Activated naive CD8-positive, alpha-beta T cell treated with anti-CD3 and anti-CD28 coated beads, Interleukin-2, amount 10 ng/mL, durations not matched to agents 7 days and 5 days (primary cell): ENCODE results near the gene C9orf153. TPM values are rescaled to one million over a fixed set of nuclear protein-coding genes. Genes with fewer than 3 reads are reported as not detected.
"Not testable (repeated sequence)": the region's sequence is repeated elsewhere in the genome, so short reads cannot be mapped to it uniquely, and the experiment has no call there.

Experiments
- ATAC-seq: fragments of 150-1000 bp; cut with Tn5 transposase; one replicate; pipeline ENCODE4 v1.10.0; 2021; ENCODE audit warnings: low read depth, moderate library complexity
- POLR2A ChIA-PET: fragments of 350-600 bp; sonication (Branson Sonifier 250); formaldehyde crosslinking; loops from one replicate; lab custom pipeline; 2021; ENCODE audit warnings: antibody characterized with exemption; lab: Charles Lee
- DNase-seq: peaks from one replicate; pipeline ENCODE4 v3.0.0; 2021
- H3K27ac Mint-ChIP-seq: one replicate; pipeline ENCODE4 v1.8.0; 2022; ENCODE audit warnings: mild to moderate bottlenecking, mixed read lengths
- H3K27me3 Mint-ChIP-seq: one replicate; pipeline ENCODE4 v1.8.0; 2022; ENCODE audit warnings: mild to moderate bottlenecking, moderate library complexity, mixed read lengths
- H3K36me3 Mint-ChIP-seq: one replicate; pipeline ENCODE4 v1.8.0; 2021; ENCODE audit warnings: mild to moderate bottlenecking, mixed read lengths
- H3K4me1 Mint-ChIP-seq: one replicate; pipeline ENCODE4 v1.8.0; 2021; ENCODE audit warnings: mixed read lengths
- H3K4me3 Mint-ChIP-seq: one replicate; pipeline ENCODE4 v1.8.0; 2022; ENCODE audit warnings: mild to moderate bottlenecking, moderate library complexity, mixed read lengths
- H3K9me3 Mint-ChIP-seq: one replicate; pipeline ENCODE4 v1.8.0; 2021; ENCODE audit warnings: mixed read lengths
- total RNA-seq, 2 experiments: library from RNA; stranded (reverse); gene quantifications; one replicate each; pipeline ENCODE4 v1.2.3, GENCODE V29; 2021

Gene C9orf153
- total RNA-seq, 2 experiments from 2014 or later, result 0.30 to 0.34 TPM

DNA sequence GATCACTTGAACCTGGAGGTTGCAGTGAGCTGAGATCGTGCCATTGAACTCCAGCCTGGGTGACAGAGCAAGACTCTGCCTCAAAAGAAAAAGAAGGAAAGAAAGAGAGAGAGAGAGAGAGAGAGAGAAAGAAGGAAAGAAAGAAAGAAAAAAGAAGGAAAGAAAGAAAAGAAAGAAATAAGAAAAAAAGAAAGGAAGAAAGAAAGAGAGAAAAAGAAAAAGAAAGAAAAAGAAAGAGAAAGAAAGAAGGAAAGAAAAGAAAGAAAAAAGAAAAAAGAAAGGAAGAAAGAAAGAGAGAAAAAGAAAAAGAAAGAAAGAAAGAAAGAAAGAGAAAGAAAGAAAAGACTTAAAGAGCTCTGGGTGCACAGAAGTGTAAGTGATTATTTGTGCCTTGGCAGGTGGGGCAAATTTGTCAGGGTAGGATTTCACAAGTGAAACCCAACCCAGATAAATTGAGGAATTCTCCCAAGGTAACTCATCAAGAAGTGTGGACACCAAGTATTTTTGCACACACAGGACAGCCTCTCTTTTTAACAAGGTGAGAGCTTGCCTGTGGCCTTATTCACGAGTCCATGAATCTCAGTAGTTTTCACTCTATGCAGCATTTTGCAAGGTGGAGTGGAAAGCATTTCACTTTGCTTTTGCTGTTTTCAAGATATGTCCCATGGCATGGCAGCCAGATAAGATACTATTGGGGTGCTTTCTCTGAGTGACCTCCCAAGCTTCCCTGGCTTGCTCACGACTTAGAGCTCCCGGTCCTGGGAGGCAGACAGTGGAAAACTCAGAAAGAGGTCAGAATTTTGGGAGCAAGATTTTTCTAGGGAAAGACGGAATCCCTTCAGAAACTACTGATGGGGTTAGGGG lies 57.8 kb downstream of the C9orf153 start:
- ATAC-seq, result no peak
- no peaks in the 10 kb centered on the region for H3K4me1 Mint-ChIP-seq
- no peak for DNase-seq
- POLR2A ChIA-PET, result interaction anchor here (1.2 kb wide), 1 partner anchor 382 kb away, joined by 3 read pairs; no protein-coding TSS in a partner anchor
- no peak overlapping the region for H3K27ac Mint-ChIP-seq
- H3K9me3 Mint-ChIP-seq, result no peaks in the 10 kb centered on the region
- H3K36me3 Mint-ChIP-seq, result no peaks in the 10 kb centered on the region
- H3K4me3 Mint-ChIP-seq, result no peak overlapping the region
- H3K27me3 Mint-ChIP-seq, result peaks cover 11% of the 10 kb centered on the region

DNA sequence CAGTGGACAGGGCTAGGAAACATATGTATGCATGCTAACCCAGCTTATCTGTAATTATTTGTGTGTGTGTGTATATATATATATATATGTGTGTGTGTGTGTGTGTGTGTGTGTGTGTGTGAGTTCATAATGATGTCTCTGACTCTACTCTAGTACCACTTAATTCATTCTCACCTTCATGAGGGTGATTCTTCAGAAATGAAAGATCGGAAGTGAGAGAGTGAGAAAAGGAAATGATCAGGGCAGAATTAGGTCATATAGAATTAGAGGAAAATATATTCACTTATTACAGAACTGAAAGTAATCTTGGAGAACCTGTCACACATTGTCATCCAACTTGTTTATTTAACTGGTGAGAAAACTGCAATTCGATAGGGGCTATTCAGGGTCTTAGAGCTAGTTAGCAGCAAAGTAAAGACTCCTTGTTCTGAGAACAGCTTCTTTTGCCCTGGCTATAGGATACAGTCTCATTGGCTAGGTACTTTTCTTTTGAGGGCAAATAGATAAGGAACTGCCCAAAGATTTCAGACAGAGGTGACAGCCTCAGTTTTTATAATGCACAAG lies 58.8 kb downstream of the C9orf153 start:
- no peak overlapping the region for H3K4me3 Mint-ChIP-seq
- ATAC-seq (no peak), DNase-seq (no peak)
- H3K9me3 Mint-ChIP-seq, result no peaks in the 10 kb centered on the region
- POLR2A ChIA-PET, result no interaction called here
- no peaks in the 10 kb centered on the region for H3K36me3 Mint-ChIP-seq
- H3K27me3 Mint-ChIP-seq, result peaks cover 11% of the 10 kb centered on the region
- H3K4me1 Mint-ChIP-seq, result no peaks in the 10 kb centered on the region
- H3K27ac Mint-ChIP-seq, result no peak overlapping the region

DNA sequence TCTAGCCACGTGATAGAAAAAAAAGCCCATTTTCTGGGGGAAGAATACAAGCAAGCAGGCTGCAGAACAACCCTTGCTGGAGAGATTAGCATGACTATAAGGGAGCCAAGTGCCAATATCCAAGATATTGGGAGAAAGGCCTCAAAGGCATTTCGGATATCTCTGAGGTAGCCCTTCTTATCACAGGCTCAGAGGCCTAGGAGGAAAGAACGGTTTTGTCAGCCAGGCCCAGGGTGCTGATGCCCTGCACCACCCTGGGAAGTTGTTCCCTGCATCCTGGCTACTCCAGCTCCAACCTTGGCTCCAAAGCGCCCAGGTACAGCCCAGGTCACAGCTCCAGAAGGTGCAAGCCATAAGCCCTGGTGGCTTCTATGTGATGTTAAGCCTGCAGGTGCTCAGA lies 66.4 kb downstream of the C9orf153 start:
- peaks cover 2% of the 10 kb centered on the region for H3K36me3 Mint-ChIP-seq
- no peak overlapping the region for H3K27ac Mint-ChIP-seq
- H3K4me1 Mint-ChIP-seq, result no peaks in the 10 kb centered on the region
- DNase-seq, result no peak
- no peak for ATAC-seq
- no peaks in the 10 kb centered on the region for H3K27me3 Mint-ChIP-seq
- H3K9me3 Mint-ChIP-seq, result peaks cover 25% of the 10 kb centered on the region
- H3K4me3 Mint-ChIP-seq, result no peak overlapping the region
- POLR2A ChIA-PET, result no interaction called here

DNA sequence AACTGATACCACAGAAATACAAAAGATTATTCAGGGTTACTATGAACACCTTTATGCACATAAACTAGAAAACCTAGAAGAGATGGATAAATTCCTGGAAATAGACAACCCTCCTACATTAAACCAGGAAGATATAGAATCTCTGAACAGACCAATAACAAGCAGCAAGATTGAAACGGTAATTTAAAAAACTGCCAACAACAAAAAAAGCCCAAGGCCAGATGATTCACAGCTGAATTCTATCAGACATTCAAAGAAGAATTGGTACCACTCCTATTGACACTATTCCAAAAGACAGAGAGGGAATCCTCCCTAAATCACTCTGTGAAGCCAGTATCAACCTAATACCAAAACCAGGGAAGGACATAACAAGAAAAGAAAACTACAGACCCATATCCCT lies 68.8 kb downstream of the C9orf153 start:
- H3K27ac Mint-ChIP-seq, DNase-seq, POLR2A ChIA-PET, H3K27me3 Mint-ChIP-seq, ATAC-seq, H3K36me3 Mint-ChIP-seq, H3K4me1 Mint-ChIP-seq, H3K4me3 Mint-ChIP-seq: not testable (repeated sequence)
- peaks cover 28% of the 10 kb centered on the region for H3K9me3 Mint-ChIP-seq

DNA sequence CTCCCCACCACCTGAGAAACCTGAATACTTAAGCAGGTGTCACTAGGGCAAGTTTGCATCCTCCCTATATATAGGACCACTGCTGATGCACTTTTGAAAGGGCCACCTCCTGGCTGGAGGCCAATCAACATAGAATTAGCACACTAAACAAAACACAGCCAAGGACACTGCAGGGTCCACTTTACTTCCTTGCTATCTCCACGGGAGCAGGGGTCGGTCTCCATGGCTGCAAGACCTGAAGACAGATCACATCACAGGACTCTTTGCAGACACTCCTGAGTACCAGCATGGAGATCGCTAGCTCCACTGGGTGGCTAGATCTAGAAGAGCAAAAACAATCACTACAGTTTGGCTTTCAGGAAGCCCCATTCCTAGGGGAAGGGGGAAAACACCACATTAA lies 72.3 kb downstream of the C9orf153 start:
- Mint-ChIP-seq H3K36me3 (no peaks in the 10 kb centered on the region), H3K4me1 (no peaks in the 10 kb centered on the region), H3K9me3 (peaks cover 13% of the 10 kb centered on the region), H3K27me3 (peaks cover 5% of the 10 kb centered on the region), H3K27ac (no peak overlapping the region), H3K4me3 (no peak overlapping the region)
- POLR2A ChIA-PET, result no interaction called here
- no peak for ATAC-seq
- no peak for DNase-seq

DNA sequence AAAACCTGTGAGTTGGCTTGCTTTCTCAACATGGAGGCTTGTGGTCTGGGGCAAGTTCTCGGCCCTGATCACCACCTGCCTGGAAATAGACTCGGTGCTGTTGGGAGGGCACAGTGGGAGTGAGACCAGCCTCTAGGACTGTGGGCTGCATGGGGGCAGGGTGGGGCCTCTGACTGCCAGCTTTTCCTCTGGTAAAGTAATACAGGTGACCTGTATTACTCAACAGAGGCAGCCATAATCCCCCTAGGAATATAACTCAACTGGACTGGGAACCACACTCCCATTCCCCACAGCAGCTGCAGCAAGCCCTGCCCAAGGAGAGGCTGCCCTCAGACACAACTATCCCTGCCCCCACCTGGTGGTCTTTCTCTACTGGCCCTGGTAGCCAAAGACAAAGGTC lies 72.8 kb downstream of the C9orf153 start:
- POLR2A ChIA-PET, result no interaction called here
- H3K4me1 Mint-ChIP-seq, result no peaks in the 10 kb centered on the region
- ATAC-seq (no peak), DNase-seq (no peak)
- H3K4me3 Mint-ChIP-seq, result no peak overlapping the region
- H3K36me3 Mint-ChIP-seq, result no peaks in the 10 kb centered on the region
- H3K27ac Mint-ChIP-seq, result no peak overlapping the region
- peaks cover 13% of the 10 kb centered on the region for H3K9me3 Mint-ChIP-seq
- peaks cover 5% of the 10 kb centered on the region for H3K27me3 Mint-ChIP-seq

DNA sequence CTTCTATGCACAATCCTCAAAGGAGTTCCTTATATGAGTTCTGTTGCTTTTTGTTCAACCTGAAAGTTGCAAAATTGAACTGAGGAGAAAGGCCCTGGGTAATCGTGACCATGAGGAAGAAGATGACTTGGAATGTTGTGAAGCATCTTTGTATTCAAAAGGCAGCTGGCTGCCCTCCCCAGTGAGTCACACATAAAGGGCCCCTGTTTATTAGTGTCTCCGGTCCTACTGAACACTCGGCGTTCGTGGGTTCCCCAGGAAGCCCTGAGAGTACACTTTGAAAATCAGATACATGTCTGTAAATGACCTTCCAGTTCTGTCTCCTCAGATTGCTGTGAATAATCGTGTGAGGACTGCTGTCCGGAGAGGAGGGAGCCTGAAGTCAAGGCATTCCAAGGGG lies 73.6 kb downstream of the C9orf153 start:
- DNase-seq (no peak), ATAC-seq (no peak)
- no peaks in the 10 kb centered on the region for H3K36me3 Mint-ChIP-seq
- H3K4me1 Mint-ChIP-seq, result no peaks in the 10 kb centered on the region
- no peak overlapping the region for H3K27ac Mint-ChIP-seq
- POLR2A ChIA-PET, result no interaction called here
- peaks cover 5% of the 10 kb centered on the region for H3K27me3 Mint-ChIP-seq
- no peak overlapping the region for H3K4me3 Mint-ChIP-seq
- H3K9me3 Mint-ChIP-seq, result peaks cover 8% of the 10 kb centered on the region

DNA sequence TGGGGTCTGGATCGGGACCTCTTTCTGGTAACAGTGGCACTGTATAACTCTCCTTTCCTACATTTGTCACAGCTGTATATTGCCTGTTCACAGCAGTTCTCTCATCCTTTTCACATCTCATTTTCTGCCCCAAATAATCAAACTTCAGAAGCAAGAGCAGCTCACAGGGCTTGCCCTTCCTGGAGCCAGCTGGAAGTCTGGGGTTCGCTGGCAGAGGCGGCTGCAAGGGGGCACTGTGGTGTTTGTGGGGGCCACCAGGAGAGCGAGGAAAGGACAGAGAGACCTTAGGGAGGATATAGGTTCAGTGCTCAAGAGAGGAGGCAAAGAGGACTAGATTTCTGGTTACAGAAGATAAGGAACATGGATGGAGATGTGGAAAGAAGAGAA lies 75.3 kb downstream of the C9orf153 start:
- Mint-ChIP-seq H3K4me3 (no peak overlapping the region), H3K36me3 (no peaks in the 10 kb centered on the region), H3K4me1 (no peaks in the 10 kb centered on the region), H3K27me3 (peaks cover 5% of the 10 kb centered on the region), H3K9me3 (peaks cover 2% of the 10 kb centered on the region), H3K27ac (no peak overlapping the region)
- POLR2A ChIA-PET, result interaction anchor here (0.6 kb wide), 1 partner anchor 296 kb away, joined by 4 read pairs; no protein-coding TSS in a partner anchor
- DNase-seq (no peak), ATAC-seq (no peak)

DNA sequence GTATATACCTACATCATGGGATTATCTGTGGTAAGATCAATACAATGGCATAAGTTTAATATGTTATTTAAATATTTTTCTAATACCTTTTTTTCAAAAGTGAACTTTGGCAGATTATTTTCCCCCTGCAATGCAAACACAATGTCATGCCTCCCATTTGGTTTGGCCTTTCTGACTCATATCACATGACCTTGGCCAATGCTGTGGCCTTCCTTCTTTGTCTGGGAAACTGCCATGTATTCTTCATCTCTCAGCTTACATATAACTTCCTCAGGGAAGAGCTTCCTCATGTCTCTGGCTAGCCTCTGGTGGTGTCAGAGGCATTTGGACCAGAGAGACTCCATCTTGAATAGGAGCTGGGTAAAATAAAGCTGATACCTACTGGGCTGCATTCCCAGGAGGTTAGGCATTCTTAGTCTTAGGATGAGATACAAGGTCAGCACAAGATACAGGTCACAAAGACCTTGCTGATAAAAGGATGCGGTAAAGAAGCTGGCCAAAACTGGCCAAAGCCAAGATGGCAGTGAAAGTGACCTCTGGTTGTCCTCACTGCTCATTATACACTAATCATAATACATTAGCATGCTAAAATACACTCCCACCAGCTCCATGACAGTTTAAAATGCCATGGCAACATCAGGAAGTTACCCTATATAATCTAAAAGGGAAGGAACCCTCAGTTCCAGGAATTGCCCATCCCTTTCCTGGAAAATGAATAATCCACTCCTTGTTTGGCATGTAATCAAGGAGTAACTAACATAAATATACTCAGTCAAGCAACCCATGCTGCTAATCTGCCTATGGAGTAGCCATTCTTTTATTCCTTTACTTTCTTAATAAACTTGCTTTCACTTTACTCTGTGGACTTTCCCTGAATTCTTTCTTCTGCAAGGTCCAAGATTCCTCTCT lies 76.0 kb downstream of the C9orf153 start:
- H3K4me1 Mint-ChIP-seq, result no peaks in the 10 kb centered on the region
- ATAC-seq (no peak), DNase-seq (no peak)
- no peak overlapping the region for H3K4me3 Mint-ChIP-seq
- peaks cover 5% of the 10 kb centered on the region for H3K27me3 Mint-ChIP-seq
- POLR2A ChIA-PET, result interaction anchor here (0.6 kb wide), 1 partner anchor 295 kb away, joined by 4 read pairs; no protein-coding TSS in a partner anchor
- H3K27ac Mint-ChIP-seq, result no peak overlapping the region
- H3K36me3 Mint-ChIP-seq, result no peaks in the 10 kb centered on the region
- peaks cover 2% of the 10 kb centered on the region for H3K9me3 Mint-ChIP-seq

DNA sequence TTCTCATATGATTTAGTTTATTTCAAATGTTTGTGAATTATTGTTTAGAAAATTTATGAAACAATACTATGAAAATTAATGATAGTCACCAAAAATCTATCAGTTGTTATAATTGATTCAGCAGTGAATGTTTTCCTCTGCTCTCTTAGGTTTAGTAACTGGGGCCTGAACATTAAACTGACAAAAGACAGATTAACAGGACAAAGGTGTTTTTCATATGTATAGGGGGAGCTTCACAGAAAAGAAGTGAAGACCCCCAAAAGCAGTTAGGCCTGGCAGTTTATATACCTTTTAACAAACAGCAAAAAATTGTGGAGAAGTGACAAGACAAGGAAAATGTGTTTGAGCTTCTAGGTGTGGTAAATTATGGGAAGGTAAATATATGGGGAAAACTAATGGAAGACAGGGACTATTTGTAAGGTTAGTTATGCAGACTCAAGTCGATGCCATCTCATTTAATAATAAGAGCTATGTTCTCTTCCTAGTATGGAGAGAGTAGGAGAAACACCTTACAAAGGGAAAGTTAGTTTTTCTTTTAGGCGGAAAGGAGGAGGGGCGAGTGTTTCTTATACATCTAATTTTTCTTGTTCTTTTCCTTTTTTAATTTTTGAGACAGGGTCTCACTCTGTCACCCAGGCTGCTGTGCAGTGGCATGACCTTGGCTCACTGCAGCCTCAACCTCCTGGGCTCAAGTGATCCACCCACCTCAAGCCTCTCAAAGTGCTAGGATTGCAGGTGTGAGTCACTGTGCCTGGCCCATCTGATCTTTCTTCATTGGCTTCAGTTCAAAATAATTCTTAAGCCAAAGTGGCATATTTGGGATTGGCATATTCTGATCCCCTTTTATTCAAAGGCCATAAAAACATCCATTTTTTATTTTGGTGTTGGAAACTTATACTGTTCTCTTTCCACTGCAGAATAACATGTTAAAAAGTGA lies 77.8 kb downstream of the C9orf153 start:
- Mint-ChIP-seq H3K4me1 (no peaks in the 10 kb centered on the region), H3K4me3 (no peak overlapping the region), H3K9me3 (peaks cover 2% of the 10 kb centered on the region), H3K27me3 (peaks cover 5% of the 10 kb centered on the region), H3K36me3 (no peaks in the 10 kb centered on the region), H3K27ac (no peak overlapping the region)
- POLR2A ChIA-PET, result no interaction called here
- no peak for DNase-seq
- ATAC-seq, result no peak

DNA sequence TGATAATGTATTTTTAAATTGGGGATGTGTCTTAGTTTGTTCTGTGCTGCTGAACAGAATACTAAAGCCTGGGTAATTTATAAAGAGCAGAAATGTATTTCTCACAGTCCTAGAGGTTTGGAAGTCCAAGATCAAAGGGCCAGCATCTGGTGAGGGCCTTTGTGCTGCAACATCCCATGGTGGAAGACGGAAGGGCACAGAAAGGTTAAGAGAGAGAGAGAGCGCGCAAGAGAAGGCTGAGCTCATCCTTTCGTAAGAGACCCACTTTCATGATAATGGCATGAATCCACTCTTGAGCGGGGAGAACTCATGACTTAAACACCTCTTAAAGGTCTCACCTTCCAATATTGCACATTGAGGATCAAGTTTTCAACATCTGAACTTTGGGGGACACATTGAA lies 81.0 kb downstream of the C9orf153 start:
- H3K4me3 Mint-ChIP-seq, result no peak overlapping the region
- ATAC-seq, result no peak
- POLR2A ChIA-PET, result no interaction called here
- H3K27me3 Mint-ChIP-seq, result peaks cover 3% of the 10 kb centered on the region
- no peak for DNase-seq
- no peaks in the 10 kb centered on the region for H3K9me3 Mint-ChIP-seq
- H3K27ac Mint-ChIP-seq, result no peak overlapping the region
- H3K36me3 Mint-ChIP-seq, result no peaks in the 10 kb centered on the region
- no peaks in the 10 kb centered on the region for H3K4me1 Mint-ChIP-seq

DNA sequence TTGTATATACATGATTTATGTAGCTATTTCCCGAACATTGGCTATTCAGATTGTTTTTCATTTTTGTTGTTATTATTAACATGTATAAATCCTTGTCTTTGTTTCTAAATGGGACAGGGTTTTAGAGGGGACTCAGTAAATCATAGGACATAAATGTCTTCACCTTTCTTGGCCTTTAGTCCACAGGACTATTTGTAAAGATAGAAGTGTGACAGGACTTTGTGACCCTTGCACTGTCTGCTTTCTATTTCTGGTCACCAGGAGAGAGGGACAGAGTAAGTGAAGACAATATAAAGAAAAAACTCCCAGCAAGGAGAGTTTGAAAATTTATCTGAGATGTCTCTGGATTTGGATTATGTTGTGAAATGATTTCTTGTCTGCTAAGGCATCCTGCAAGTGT lies 81.5 kb downstream of the C9orf153 start:
- no peak for ATAC-seq
- no peaks in the 10 kb centered on the region for H3K27me3 Mint-ChIP-seq

More for the DNA sequence above, 81.5 kb downstream of the C9orf153 start:
- no peak for DNase-seq
- Mint-ChIP-seq H3K9me3 (no peaks in the 10 kb centered on the region), H3K4me3 (no peak overlapping the region), H3K27ac (no peak overlapping the region), H3K4me1 (no peaks in the 10 kb centered on the region), H3K36me3 (no peaks in the 10 kb centered on the region)
- POLR2A ChIA-PET, result no interaction called here
